Measurements from ENCODE around the gene PDE6B. TPM values are rescaled to one million over a fixed set of nuclear protein-coding genes. Genes with fewer than 3 reads are reported as not detected.
A peak's percentile ranks its signal among the peaks of the same experiment; 100 is the strongest.

PDE6B gene
- total and polyA plus RNA-seq, 2 of the 13 experiments (the other 11 are each of a cell fraction or from before 2014, with no cell fraction given): 0.38 to 0.40 TPM

DNA sequence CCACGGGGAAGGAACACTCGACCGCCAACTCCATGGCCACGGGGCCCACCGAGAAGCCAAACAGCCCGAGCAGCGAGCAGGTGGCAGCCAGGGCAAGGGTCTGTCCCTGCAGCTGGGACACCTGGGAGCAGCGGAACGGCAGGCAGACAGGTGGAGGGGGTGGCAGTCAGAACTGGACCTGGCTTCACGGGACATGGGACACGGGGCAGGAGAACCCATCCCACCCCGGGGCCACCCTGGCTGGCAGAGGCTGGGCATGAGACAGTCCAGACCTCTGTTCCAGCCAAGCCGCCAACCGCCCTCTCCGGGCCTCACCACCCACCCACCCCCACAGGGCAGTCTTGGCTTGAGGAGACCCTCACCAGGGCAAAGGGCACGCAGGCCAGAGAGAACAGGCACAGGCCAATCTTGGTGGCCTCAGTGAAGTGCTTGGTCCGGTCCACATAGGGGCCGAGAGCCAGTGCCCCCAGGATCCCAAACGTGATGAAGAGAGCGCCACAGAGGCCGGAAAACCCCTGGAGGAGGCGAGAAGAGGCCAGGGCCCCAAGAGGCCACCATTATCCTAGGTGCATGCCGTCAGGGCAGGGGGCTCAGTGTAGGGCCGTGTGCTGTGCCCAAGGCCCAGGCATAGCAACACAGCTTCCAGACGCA lies 58.0 kb downstream of the PDE6B start (continued):
- TF ChIP-seq ZNF800 (CRISPR knock-in tag; IDR thresholded peaks at IDR 0.05) (no peak), FOXA3 (CRISPR knock-in tag; IDR thresholded peaks at IDR 0.05) (no peak), LCORL (IDR thresholded peaks at IDR 0.05) (no peak), LCORL (CRISPR knock-in tag; IDR thresholded peaks at IDR 0.05) (0 out of 2 replicates have a peak, but pooled peaks have one; percentile 33), EEA1 (CRISPR knock-in tag; IDR thresholded peaks at IDR 0.05; ENCODE audit: borderline replicate concordance) (no peak), SRY (CRISPR knock-in tag; IDR thresholded peaks at IDR 0.05) (no peak), KAT7 (CRISPR knock-in tag; IDR thresholded peaks at IDR 0.05; ENCODE audit: borderline replicate concordance) (no peak), ATAD3A (CRISPR knock-in tag; IDR thresholded peaks at IDR 0.05) (no peak), ZNF619 (CRISPR knock-in tag; IDR thresholded peaks at IDR 0.05) (0 out of 2 replicates have a peak, but pooled peaks have one; percentile 40), ZNF557 (CRISPR knock-in tag; IDR thresholded peaks at IDR 0.05) (no peak), ZNF766 (CRISPR knock-in tag; IDR thresholded peaks at IDR 0.05; ENCODE audit: borderline replicate concordance) (no peak), HOXA3 (CRISPR knock-in tag; IDR thresholded peaks at IDR 0.05) (0 out of 2 replicates have a peak, but pooled peaks have one; percentile 9), ZSCAN25 (CRISPR knock-in tag; IDR thresholded peaks at IDR 0.05) (peak; percentile 36; the same call in 1 of the 2 replicates), BRD4 (CRISPR knock-in tag; IDR thresholded peaks at IDR 0.05) (no peak), ZNF34 (CRISPR knock-in tag; IDR thresholded peaks at IDR 0.05; ENCODE audit: borderline replicate concordance) (no peak), ZBTB39 (CRISPR knock-in tag; IDR thresholded peaks at IDR 0.05) (no peak), ATF5 (CRISPR knock-in tag; IDR thresholded peaks at IDR 0.05; ENCODE audit: low read depth) (no peak), THAP8 (CRISPR knock-in tag; IDR thresholded peaks at IDR 0.05; ENCODE audit: borderline replicate concordance) (no peak), YEATS4 (CRISPR knock-in tag; IDR thresholded peaks at IDR 0.05; ENCODE audit: borderline replicate concordance) (0 out of 2 replicates have a peak, but pooled peaks have one; percentile 21), SP4 (CRISPR knock-in tag; IDR thresholded peaks at IDR 0.05) (no peak), IRX3 (CRISPR knock-in tag; IDR thresholded peaks at IDR 0.05; ENCODE audit: borderline replicate concordance, low read depth) (no peak)
- TF ChIP-seq, protein P1, sequence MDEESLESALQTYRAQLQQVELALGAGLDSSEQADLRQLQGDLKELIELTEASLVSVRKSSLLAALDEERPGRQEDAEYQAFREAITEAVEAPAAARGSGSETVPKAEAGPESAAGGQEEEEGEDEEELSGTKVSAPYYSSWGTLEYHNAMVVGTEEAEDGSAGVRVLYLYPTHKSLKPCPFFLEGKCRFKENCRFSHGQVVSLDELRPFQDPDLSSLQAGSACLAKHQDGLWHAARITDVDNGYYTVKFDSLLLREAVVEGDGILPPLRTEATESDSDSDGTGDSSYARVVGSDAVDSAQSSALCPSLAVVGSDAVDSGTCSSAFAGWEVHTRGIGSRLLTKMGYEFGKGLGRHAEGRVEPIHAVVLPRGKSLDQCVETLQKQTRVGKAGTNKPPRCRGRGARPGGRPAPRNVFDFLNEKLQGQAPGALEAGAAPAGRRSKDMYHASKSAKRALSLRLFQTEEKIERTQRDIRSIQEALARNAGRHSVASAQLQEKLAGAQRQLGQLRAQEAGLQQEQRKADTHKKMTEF (CRISPR knock-in tag; IDR thresholded peaks at IDR 0.05): no peak
